Thyroid gland (tissue), 4 donors: ENCODE measurements around the gene SCAMP1.

Experiments used
- POLR2A ChIP-seq, 2 donors: fragments of 450-650 bp; IDR thresholded peaks; one replicate each; pipeline ENCODE4 v1.6.1; 2017; ENCODE audit warnings: antibody characterized with exemption in 2 of 2, mild to moderate bottlenecking in 2 of 2, moderate library complexity in 1 of 2
- TF ChIP-seq, protein P1 (sequence below), 6 experiments: fragments of 200-600 bp in 3 of 6; fragments of 450-650 bp in 3 of 6; sonication (generic) in 3 of 6; IDR thresholded peaks; one replicate each; pipeline ENCODE4 v1.5.1; 2016 to 2019; ENCODE audit warnings: antibody characterized with exemption in 6 of 6, mild to moderate bottlenecking in 2 of 6, inconsistent platforms in 1 of 6, moderate library complexity in 1 of 6

DNA sequence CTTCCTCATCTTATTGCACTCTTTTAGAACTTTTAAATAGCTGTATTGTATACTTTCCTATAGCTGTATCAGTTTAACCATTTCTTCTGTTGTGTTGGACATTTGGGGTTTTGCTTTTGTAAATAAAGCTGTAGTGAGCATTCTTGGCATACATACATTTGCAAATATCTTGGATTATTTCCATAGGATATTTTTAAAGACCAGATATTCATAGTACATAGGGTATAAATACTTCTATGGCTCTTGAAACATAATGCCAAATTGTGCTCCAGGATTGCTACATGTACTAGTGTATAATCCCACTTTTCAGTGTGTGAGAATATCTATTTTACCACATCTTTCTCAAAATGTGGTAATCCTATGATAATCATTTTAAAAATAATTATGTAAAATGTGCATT, 51.2 kb downstream of the SCAMP1 start:
- TF ChIP-seq POLR2A (IDR thresholded peaks at IDR 0.05) = no peak
- TF ChIP-seq, protein P1, sequence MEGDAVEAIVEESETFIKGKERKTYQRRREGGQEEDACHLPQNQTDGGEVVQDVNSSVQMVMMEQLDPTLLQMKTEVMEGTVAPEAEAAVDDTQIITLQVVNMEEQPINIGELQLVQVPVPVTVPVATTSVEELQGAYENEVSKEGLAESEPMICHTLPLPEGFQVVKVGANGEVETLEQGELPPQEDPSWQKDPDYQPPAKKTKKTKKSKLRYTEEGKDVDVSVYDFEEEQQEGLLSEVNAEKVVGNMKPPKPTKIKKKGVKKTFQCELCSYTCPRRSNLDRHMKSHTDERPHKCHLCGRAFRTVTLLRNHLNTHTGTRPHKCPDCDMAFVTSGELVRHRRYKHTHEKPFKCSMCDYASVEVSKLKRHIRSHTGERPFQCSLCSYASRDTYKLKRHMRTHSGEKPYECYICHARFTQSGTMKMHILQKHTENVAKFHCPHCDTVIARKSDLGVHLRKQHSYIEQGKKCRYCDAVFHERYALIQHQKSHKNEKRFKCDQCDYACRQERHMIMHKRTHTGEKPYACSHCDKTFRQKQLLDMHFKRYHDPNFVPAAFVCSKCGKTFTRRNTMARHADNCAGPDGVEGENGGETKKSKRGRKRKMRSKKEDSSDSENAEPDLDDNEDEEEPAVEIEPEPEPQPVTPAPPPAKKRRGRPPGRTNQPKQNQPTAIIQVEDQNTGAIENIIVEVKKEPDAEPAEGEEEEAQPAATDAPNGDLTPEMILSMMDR (IDR thresholded peaks at IDR 0.05) = no peak
